Kidney glomerular epithelial cell (primary cell): Measurements from ENCODE around the gene LCP1.
"Not testable (repeated sequence)": the region's sequence is repeated elsewhere in the genome, so short reads cannot be mapped to it uniquely, and the experiment has no call there.

Source experiments
- DNase-seq: peaks from one replicate; lab custom pipeline; 2025; lab: John Stamatoyannopoulos, UW

LCP1 gene

DNA sequence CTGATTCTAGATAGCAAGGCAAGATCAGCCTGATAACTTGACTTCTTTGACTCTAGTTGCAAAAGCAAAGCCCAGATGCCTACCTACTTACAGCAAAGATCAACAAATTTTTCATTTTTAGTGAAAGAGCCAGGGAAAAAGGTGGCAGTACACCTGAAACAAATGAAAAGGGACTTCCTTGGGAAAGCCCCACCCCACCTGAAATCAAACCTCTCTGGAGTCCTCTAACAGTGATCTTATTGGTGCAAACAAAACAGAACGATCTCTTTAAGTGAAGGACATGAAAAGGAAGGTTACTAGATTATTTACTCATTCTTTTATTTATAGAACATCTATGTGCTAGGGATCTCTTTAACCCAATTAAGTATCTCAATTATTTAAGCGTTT, 507 bp upstream of the LCP1 start:
- no peak for DNase-seq

DNA sequence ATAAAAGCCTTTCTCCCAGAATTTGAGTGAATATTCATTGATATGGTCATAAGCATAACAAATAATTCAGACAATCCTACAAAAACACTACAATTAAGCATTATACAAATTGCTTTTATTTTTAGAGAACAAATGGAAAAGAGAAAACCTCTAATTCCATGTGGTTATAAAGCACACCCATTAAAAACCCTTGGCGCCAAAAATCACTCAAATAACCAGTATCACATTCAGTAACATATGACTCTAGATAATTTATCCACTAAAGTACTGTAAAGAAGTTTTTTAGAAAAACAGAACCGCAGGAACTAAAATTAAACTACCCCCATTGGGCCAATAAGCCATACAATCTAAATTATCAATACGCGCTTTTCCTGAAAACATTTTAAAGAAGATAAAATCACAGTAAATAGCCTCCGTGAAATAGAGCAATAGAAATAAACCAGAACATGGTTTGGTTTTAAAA, 569 bp downstream of the LCP1 start:
- no peak for DNase-seq

DNA sequence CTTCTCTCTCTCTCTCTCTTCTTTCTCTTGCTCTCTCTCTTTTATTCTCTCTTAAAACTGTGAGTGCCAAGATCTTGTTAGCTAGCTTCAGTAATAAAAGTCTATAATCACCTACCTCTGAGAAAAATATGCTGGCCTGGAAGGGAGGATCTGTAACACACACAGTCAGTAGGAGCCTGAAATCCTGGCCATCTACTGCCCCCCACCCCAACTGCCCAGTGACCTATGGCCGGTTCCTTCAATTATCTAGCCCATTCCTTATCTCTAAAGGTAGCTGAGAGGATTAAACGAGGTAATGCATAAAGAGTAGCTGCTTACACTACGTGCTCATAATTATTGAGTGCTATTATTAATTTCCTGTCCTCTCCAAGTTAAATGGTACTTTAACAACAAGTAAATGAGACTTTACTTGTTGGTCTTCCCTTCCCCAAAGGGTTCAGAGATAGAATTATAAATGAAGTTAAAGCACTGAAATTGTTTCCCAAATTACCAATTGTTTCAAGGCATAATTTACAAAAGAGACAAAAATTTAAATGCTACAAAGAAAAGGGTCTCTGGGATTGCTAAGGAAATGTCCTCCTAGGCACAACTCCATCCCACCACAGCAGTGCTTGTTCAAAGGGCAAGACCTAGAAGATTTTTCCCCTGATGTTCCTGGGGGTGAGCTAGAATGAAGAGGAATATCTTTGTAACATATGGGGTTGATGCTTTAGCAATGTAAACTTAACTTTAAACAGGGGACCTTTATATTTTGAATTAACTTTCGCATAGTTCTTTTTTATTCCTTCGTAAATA, 1.8 kb downstream of the LCP1 start:
- DNase-seq, result no peak

DNA sequence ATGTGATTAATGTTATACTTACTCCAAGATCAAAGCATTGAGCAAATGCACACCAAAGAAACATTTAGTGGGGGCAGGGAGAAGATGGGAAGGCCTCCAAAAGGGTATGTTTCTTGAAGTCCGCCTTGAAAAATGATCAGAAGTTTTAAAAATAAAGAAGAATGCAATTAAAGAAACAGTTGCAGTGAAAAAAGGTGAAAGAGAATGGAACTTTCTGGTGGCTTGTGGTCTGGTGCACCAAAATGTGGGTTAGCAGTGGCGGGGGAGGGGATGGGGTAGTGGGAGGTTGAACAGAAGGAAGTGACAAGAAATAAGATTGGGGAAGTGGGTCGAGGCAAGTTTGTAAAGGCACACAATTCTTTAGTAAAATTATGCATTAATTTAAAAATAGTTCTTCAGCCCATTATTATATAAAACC, 2.5 kb downstream of the LCP1 start:
- no peak for DNase-seq

- no peak for DNase-seq
Observed at GRCh38 chr13:46178821-46179220, 3.2 kb downstream of the LCP1 start.

DNA sequence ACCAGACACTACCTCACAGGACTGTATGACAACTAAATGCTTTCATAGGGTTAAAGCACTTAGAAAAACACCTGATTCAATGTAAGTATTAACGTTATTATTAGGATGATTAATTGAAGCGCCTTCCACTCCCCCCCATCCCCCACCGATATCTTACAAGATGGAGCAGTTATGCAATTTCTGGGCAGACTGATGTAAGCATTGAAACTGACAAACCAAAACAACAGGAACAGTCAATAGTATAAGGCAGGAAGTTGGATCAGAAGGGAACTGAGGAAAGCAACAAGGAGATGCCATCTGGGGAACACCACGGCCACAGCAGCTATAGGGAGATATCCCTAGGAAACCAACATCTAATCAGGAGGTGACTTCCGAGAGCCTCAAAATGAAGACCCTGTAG, 3.8 kb downstream of the LCP1 start:
- DNase-seq, result no peak

- DNase-seq, result no peak
Observed at GRCh38 chr13:46176756-46177155, 5.2 kb downstream of the LCP1 start.

DNA sequence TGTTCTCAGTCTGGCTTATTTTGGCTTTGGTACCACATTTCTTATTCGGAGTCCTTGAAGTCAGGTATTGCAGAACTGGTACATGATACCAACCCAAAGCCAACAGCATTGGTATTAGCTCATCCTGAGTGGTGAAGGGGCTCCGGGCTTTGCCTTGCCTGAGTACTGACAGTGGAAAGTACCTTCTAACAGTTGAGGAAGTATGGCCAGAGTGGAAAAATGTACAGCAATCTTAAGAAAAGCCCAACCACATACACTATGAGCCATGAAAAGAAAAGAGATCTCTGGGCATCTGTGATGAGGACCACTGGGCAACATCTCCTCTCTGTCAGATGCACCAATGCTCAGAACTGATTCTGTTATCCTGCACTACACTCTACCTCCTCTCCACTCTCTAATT, 8.3 kb downstream of the LCP1 start:
- DNase-seq, result no peak

DNA sequence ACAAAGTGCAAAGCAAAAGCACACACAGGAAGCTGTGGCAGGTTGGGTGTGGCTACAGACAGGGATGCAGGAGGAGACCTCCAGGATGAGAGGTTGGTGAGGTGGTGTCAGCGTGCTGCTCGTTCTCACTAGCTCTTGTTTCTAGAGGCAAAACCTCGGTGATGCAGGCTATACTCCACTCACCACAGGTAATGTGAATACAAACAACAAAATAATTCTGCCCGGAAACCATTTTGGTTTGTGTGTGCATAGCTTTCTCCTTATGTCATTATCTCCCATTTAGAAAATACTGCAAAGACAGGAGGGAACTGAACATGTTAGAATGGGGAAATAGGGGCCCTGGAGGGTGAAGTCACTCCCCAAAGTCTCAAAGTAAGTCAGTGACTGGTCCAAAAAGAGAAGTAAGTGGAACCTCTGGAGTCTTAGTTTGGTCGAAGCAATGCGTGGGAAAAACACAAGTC, 9.4 kb downstream of the LCP1 start:
- no peak for DNase-seq

DNA sequence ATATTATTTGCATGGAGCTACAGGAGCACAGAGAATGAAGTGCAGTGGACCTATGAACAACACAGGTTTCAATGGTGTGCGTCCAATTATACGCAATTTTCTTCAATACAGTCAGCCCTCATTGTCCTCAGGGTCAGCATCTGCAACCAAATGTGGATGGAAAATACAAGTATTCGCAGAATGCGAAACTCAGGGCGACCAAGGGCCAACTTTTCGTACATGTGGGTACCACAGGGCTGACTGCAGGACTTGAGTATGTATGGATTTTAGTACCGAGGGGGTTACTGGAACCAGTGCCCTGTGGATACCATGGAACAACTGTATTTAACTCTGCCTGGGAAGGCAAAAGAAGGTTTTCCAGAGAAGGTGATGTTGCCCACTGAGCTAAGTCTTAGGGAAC, 10.2 kb downstream of the LCP1 start:
- DNase-seq, result no peak

DNA sequence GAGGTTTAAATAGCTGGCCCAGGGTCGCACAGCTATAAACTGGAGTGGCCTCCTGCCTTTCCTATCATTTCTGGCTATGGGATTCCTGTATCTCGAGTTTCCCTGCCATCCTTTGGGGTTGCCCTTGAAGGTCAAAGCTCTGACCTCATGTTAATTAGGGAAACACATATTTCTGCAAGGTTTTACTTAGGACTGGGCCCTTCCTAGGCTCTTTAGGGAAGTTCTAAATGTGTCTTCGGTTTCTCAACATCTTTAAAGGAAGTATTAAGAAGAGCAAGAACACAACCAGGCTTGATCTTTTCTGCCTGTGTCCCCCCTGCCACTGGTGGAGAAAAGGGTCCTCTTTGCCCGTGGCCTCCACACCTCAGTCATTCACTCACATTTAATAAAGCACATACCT, 10.8 kb downstream of the LCP1 start:
- DNase-seq, result no peak

GRCh38 chr13:46170687-46171086, 11.3 kb downstream of the LCP1 start:
- DNase-seq, result no peak

GRCh38 chr13:46170268-46170667, 11.7 kb downstream of the LCP1 start:
- no peak for DNase-seq

DNA sequence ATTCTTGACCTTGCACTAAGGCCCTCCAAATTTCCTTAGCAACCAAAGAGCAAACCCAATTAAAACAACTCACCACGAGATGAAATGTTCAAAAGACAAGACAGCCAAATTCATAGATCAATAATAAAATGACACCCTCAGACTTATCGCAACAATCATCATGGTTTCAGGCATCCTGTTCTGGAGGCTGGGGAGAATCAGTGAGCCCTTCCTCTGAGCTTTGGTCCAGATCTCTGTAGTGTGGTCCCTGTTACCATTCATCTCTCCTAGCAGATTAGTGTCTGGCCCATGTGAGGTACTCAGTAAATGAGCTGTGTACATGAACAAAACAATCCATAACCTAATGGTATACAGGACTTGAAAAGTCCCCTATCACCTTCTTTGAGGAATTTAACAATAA, 12.2 kb downstream of the LCP1 start:
- no peak for DNase-seq

DNA sequence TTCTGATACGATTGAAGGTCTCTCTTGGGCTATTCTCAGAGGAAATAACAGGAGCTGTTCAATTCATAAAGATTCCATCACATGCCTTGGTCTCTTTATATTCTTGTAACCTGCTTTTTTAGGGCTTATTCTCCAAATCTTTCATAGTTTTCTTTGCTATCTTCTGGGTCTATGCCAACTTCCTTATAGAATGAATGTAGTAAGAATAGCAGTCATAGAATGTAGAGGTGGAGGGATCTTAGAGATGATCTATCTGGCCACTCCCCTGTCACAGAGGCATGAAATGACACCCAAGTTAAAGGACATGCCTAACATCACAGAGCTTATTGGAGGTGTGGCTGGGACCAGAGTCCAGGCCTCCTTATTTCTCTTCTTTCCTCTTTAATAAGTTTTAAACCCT, 13.2 kb downstream of the LCP1 start:
- DNase-seq, result no peak

DNA sequence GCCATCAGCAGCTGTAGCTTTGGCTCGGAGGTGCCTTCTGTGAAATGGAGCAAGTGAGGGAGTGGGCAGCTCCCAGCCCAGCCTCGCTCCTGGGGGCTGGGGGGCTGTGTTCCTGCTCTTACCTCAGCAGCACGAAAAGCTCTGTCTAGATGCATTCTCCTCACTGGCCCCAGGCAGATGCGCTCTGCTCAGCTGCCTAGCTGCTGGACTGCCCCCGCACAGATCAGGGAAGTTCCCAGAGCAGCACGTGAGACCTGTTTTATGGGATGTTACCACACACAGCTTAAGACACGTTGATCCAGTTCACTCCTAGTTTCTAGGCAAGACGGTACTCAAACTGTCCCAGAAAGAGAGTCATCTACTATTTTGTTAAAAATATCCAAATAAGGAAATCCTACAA, 13.6 kb downstream of the LCP1 start:
- DNase-seq, result peak; percentile 41

- no peak for DNase-seq
Observed at GRCh38 chr13:46166947-46167610, 14.9 kb downstream of the LCP1 start.

GRCh38 chr13:46166224-46166584, 15.8 kb downstream of the LCP1 start:
- no peak for DNase-seq

DNA sequence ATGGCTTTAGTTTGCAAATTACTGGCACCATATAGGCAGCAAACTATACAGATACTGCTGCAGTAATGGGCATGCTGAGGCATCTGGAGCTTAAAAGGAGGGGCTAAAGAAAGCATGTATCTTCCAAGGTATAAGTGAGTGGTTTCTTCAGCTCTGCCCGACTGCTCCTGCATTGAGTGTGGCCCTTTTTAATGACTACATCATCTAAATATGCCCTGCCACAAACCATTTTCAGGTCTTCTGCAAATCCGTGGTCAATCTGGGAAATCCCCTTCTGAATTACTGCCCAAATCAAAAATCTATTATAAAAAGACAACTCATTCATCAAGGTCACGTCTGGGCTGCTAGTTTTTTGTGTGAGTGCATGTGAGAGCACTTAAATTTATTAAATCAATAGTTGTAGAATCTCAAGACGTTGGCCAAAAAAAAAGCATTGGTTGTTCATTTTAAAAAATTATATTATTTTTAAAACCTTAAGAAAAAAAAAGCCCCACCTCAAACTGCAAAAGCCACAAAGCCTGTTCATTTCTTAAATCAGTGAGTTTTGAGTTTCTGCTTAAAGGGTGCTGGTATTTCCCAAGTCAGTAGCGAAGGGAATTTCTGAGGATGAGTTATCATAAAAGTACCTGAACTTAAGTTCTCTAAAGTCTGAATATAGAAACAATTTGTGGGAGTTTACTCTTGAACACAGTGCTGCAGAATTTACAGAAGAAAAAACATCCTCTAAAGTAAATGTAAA, 16.3 kb downstream of the LCP1 start:
- peak; percentile 75 for DNase-seq

DNA sequence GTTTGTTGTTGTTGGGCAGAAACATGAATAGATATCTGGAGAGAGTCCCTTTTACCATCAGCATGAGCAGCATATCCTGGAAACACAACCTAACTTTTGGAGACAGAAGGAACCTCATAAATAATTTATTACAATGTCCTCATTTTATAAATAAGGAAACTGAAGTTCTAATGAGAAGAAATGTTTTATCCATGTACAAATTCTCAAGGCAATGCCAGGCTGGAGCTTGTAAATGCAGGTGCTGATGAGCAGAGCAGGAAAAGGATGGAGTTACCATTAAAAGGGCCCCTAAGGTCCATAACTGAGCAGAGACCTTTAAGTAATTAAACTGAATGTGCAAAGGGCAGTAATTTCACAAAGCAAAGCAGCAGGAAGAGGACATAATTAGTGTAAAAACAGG, 17.3 kb downstream of the LCP1 start:
- DNase-seq, result no peak

DNA sequence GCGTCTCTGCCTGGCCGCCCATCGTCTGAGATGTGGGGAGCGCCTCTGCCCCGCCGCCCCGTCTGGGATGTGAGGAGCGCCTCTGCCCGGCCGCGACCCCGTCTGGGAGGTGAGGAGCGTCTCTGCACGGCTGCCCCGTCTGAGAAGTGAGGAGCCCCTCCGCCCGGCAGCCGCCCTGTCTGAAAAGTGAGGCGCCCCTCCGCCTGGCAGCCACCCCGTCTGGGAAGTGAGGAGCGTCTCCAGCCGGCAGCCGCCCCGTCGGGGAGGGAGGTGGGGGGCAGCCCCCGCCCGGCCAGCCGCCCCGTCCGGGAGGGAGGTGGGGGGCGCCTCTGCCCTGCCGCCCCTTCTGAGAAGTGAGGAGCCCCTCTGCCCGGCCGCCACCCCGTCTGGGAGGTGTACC, 19.2 kb downstream of the LCP1 start:
- not testable (repeated sequence) for DNase-seq

GRCh38 chr13:46160471-46161066, 21.4 kb downstream of the LCP1 start:
- DNase-seq, result peak; percentile 26

- DNase-seq, result no peak
Observed at GRCh38 chr13:46160065-46160464, 21.9 kb downstream of the LCP1 start.
